ENCODE measurements around the gene MYMX. TPM values are rescaled to one million over a fixed set of nuclear protein-coding genes. Genes with fewer than 3 reads are reported as not detected.

MYMX gene
- total RNA-seq, 2 donors from 2014 or later, result not detected

DNA sequence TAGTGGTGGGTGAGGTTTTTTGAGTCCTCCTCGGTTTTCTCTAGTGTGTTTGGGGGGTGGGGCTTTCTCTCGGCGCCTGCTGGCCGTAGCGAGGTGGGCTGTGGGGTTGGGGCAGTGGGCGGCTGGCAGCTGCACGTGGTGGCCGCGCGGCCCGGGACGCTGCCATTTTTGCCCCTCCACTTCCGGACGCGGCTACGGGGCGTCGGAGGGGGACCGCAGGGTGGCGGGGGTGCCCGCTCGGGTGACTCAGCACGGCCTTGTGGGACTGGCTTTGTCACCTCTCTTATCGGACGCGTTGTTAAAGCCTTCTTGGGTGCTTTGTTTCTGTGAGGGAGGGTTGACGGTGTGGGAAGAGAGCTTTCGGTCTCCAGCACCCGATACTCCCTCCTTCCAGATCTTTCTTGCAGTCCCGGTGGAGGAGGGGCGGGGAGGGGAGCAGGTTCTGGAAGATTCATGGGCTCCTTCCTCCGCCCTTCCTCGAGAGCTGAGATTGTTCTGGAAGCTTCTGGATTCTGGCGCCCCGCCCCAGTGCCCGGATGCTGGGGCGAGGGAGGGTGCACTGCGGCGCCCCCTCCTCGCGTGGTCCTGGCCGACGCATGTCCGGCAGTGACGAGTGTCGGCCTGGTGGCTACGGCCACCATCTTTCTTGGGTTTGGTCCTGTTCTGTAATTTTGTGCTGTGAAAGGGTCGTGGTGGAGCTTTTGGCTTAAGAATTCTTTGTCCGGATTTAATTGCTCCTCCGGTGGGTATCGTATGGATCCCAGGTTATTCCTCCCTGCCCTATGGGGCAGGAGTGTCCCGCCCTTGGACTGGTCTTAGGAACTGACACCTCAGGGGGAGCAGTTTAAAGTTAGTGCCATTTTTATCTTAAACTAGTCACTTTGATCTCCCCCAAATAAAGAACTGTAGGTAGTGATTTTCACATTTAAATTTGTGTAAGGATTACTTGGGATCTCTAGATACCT, 30.9 kb downstream of the MYMX start:
- Histone ChIP-seq H3K4me3 (peak overlapping the region; percentile 98), H3K27me3 (replicated peaks; ENCODE audit: insufficient read depth) (no peaks in the 10 kb centered on the region), H3K9me3 (no peaks in the 10 kb centered on the region), H3K36me3 (peaks cover 14 to 17% of the 10 kb centered on the region in 2 donors), H3K27ac (peak overlapping the region; percentile 98 to 100), H3K4me1 (replicated peaks) (peaks cover 9% of the 10 kb centered on the region)
- DNase-seq (ENCODE audit: low spot score), result peak; percentile 62
- intact Hi-C loops (cut with DNase I), result no loop called here
- TF ChIP-seq POLR2AphosphoS5 (IDR thresholded peaks at IDR 0.05) (peak; percentile 96), CTCF (IDR thresholded peaks at IDR 0.05) (no peak), POLR2A (IDR thresholded peaks at IDR 0.05) (peak; percentile 31)
- under 1% methylated on average over 39 of the region's 52 CpGs for WGBS

- DNase-seq (ENCODE audit: low spot score), result no peak
- H3K27me3 ChIP-seq (replicated peaks; ENCODE audit: insufficient read depth), result no peaks in the 10 kb centered on the region
- peak overlapping the region; percentile 98 to 100 for H3K27ac ChIP-seq
- H3K4me1 ChIP-seq (replicated peaks), result peaks cover 9% of the 10 kb centered on the region
- TF ChIP-seq POLR2A (IDR thresholded peaks at IDR 0.05) (no peak), CTCF (IDR thresholded peaks at IDR 0.05) (no peak), POLR2AphosphoS5 (IDR thresholded peaks at IDR 0.05) (no peak)
- intact Hi-C loops (cut with DNase I), result no loop called here
- no peaks in the 10 kb centered on the region for H3K9me3 ChIP-seq
- 20% methylated on average over 1 of the region's 1 CpG for WGBS
- H3K4me3 ChIP-seq, result peak overlapping the region; percentile 98
- peaks cover 21 to 26% of the 10 kb centered on the region in 2 donors for H3K36me3 ChIP-seq
Measured at GRCh38 chr6:44248579-44248978, 31.9 kb downstream of the MYMX start.

DNA sequence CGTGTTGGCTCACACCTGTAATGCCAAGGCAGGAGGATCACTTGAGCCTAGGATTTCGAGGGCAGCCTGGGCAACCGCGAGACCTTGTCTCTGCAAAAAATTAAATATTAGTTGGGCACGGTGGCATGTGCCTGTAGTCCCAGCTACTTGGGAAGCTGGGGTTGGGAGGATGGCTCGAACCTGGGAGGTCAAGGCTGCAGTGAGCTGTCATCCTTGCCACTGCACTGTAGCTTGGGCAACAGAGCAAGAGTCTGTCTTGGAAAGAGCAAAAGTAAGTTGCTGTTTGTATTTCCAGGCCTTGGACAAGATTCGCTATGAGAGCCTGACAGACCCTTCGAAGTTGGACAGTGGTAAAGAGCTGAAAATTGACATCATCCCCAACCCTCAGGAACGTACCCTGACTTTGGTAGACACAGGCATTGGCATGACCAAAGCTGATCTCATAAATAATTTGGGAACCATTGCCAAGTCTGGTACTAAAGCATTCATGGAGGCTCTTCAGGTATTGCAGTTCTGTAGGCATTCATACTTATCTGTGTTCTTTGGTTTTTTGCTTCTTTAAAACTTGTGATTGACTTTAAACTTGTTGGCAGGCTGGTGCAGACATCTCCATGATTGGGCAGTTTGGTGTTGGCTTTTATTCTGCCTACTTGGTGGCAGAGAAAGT, 32.5 kb downstream of the MYMX start:
- 58% methylated on average over 9 of the region's 9 CpGs for WGBS

GRCh38 chr6:44250067-44250717, 33.5 kb downstream of the MYMX start:
- intact Hi-C loops (cut with DNase I), result no loop called here
- peaks cover 9% of the 10 kb centered on the region for H3K4me1 ChIP-seq (replicated peaks)
- H3K27ac ChIP-seq, result no peak overlapping the region
- WGBS, result 72% methylated on average over 6 of the region's 6 CpGs
- peaks cover 21 to 37% of the 10 kb centered on the region in 2 donors for H3K36me3 ChIP-seq
- no peaks in the 10 kb centered on the region for H3K9me3 ChIP-seq
- H3K4me3 ChIP-seq, result no peak overlapping the region
- H3K27me3 ChIP-seq (replicated peaks; ENCODE audit: insufficient read depth), result no peaks in the 10 kb centered on the region
- DNase-seq (ENCODE audit: low spot score), result no peak
- TF ChIP-seq POLR2AphosphoS5 (IDR thresholded peaks at IDR 0.05) (no peak), CTCF (IDR thresholded peaks at IDR 0.05) (no peak), POLR2A (IDR thresholded peaks at IDR 0.05) (no peak)

More for the DNA sequence above, 32.5 kb downstream of the MYMX start:
- H3K4me1 ChIP-seq (replicated peaks), result peaks cover 9% of the 10 kb centered on the region
- no peaks in the 10 kb centered on the region for H3K9me3 ChIP-seq
- intact Hi-C loops (cut with DNase I), result no loop called here
- peaks cover 21 to 32% of the 10 kb centered on the region in 2 donors for H3K36me3 ChIP-seq
- TF ChIP-seq POLR2A (IDR thresholded peaks at IDR 0.05), result no peak
- TF ChIP-seq CTCF (IDR thresholded peaks at IDR 0.05), result no peak
- TF ChIP-seq POLR2AphosphoS5 (IDR thresholded peaks at IDR 0.05), result no peak
- peak overlapping the region in 1 of 2 donors; percentile 98 for H3K4me3 ChIP-seq
- peak overlapping the region; percentile 98 to 100 for H3K27ac ChIP-seq
- no peak for DNase-seq (ENCODE audit: low spot score)
- no peaks in the 10 kb centered on the region for H3K27me3 ChIP-seq (replicated peaks; ENCODE audit: insufficient read depth)
